ENCODE results near the gene VWCE. TPM values are rescaled to one million over a fixed set of nuclear protein-coding genes. Genes with fewer than 3 reads are reported as not detected.

The VWCE gene
- total RNA-seq, 1 experiment from 2014 or later = 0.51 TPM

DNA sequence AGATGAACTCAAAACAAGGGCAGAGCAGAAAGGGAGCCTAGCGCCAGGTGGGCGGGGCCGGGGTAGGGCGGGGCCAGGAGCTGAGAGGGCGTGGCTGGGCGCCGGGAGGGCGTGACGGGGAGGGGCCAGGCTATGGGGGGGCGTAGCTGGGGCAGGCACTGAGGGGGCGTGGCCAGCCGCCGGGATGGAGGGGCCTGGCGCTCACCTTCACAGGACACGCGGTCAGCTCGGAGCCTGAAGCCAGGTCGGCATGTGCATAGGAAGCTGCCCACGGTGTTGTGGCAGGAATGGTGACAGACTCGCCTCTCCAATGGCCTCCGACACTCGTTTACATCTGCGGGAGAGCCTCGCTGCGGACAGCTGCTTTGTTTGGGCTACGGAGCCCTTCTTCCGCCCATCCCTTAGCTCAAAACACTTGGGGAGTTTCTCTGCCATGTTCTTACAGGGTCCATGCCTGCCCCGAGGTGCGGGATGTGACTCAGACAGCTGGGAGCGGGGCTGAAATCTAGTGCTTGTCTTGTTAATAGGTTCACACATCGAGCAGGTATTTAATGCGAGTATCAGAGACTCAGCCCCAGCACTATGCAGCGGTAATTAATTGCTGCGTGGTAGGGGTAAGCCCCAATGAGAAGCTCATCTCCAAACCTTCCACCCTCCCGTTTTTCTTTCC lies 13.4 kb downstream of the VWCE start:
- ChIA-PET CTCF (interaction anchor here (0.6 to 0.7 kb wide), 2 partner anchors 9 to 28 kb away, joined by 4 to 9 read pairs; no protein-coding TSS in a partner anchor), POLR2A (no interaction called here)
- TF ChIP-seq, protein P1, sequence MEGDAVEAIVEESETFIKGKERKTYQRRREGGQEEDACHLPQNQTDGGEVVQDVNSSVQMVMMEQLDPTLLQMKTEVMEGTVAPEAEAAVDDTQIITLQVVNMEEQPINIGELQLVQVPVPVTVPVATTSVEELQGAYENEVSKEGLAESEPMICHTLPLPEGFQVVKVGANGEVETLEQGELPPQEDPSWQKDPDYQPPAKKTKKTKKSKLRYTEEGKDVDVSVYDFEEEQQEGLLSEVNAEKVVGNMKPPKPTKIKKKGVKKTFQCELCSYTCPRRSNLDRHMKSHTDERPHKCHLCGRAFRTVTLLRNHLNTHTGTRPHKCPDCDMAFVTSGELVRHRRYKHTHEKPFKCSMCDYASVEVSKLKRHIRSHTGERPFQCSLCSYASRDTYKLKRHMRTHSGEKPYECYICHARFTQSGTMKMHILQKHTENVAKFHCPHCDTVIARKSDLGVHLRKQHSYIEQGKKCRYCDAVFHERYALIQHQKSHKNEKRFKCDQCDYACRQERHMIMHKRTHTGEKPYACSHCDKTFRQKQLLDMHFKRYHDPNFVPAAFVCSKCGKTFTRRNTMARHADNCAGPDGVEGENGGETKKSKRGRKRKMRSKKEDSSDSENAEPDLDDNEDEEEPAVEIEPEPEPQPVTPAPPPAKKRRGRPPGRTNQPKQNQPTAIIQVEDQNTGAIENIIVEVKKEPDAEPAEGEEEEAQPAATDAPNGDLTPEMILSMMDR (IDR thresholded peaks at IDR 0.05) = no peak
- TF ChIP-seq TCF7L2 (IDR thresholded peaks at IDR 0.05; ENCODE audit: low read depth, low read length) (no peak), SIN3A (IDR thresholded peaks at IDR 0.05; ENCODE audit: borderline replicate concordance, insufficient read depth, low read depth, low read length) (no peak), REST (IDR thresholded peaks at IDR 0.05; ENCODE audit: insufficient read depth in 1 of 2, low read depth in 2 of 2, low read length in 1 of 2) (no peak), POLR2AphosphoS5 (IDR thresholded peaks at IDR 0.05; ENCODE audit: low read depth, low read length) (no peak)
- DNase-seq (ENCODE audit: low read depth, low spot score) (no peak), ATAC-seq (peak; percentile 95)
- 0 out of 2 replicates have a peak, but pooled peaks cover 3% of the 10 kb centered on the region for H3K4me1 ChIP-seq (ENCODE audit: control insufficient read depth, insufficient read depth, low read length)
- H3K36me3 ChIP-seq (ENCODE audit: control insufficient read depth, insufficient read depth, low read length) = no peaks in the 10 kb centered on the region
- H3K4me3 ChIP-seq (ENCODE audit: low read depth in 2 of 2, low read length in 2 of 2) = peak overlapping the region; percentile 42 to 64
- H3K9me3 ChIP-seq (ENCODE audit: control insufficient read depth, insufficient read depth, low read depth, low read length) = no peaks in the 10 kb centered on the region
- H3K27me3 ChIP-seq (ENCODE audit: control insufficient read depth, insufficient read depth, low read length) = no peaks in the 10 kb centered on the region
- H3K27ac ChIP-seq (ENCODE audit: low read length) = no peak overlapping the region
- in situ Hi-C loops (cut with HindIII; ENCODE audit: low pct_unique_long_range_greater_than_20kb, low sequenced_read_pairs) (no loop called here), intact Hi-C loops (cut with micrococcal nuclease; ENCODE audit: unreplicated experiment) (no loop called here)
- no TSS peak for BruUV-seq (replicated peaks)

DNA sequence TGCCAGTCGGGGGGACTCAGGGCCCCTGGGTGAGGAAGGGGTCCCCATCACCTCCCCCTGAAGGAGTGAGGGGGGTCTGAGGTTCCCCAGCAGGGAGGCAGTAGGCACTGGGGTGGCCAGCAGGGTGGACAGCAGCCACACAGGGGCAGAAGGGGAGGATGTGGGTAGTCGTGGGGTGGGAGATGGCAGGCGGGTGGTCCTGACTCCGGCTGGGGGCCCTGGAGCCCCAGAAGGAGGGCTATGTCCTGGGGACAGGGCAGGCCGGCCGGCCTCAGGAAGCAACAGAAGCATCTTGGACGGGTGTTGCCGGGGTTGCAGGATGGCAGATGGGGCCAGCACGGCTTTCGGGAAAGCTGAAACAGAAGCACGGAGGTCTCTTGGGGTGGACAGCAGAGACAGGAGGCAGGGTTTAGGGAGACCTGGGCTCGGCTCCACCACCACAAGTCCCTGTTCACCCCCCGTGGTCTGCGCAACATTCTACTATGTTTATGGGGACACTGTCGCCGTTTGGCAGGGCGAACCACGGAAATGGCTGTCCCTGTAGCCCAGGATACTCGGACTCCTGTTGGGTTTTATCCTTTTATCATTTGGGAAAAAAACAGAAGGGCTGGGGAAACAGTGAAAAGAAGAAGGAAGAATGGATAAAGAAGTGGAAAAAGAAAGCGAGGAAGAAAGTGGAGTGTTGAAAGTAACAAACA lies 14.1 kb downstream of the VWCE start:
- peak; percentile 10; the same call in 1 of the 2 replicates for ATAC-seq
- Histone ChIP-seq H3K27me3 (ENCODE audit: control insufficient read depth, insufficient read depth, low read length) (no peaks in the 10 kb centered on the region), H3K27ac (ENCODE audit: low read length) (no peak overlapping the region), H3K4me3 (ENCODE audit: low read depth in 2 of 2, low read length in 2 of 2) (peak overlapping the region; percentile 42 to 49; a peak in 3 of 4 replicates), H3K4me1 (ENCODE audit: control insufficient read depth, insufficient read depth, low read length) (0 out of 2 replicates have a peak, but pooled peaks cover 3% of the 10 kb centered on the region), H3K36me3 (ENCODE audit: control insufficient read depth, insufficient read depth, low read length) (no peaks in the 10 kb centered on the region), H3K9me3 (ENCODE audit: control insufficient read depth, insufficient read depth, low read depth, low read length) (no peaks in the 10 kb centered on the region)
- TF ChIP-seq SIN3A (IDR thresholded peaks at IDR 0.05; ENCODE audit: borderline replicate concordance, insufficient read depth, low read depth, low read length) (no peak), TCF7L2 (IDR thresholded peaks at IDR 0.05; ENCODE audit: low read depth, low read length) (no peak)
- BruUV-seq (replicated peaks) = no TSS peak
- ChIA-PET CTCF (interaction anchor here (0.7 kb wide), 1 partner anchor 27 kb away, joined by 4 read pairs; no protein-coding TSS in a partner anchor), POLR2A (no interaction called here)
- in situ Hi-C loops (cut with HindIII; ENCODE audit: low pct_unique_long_range_greater_than_20kb, low sequenced_read_pairs) (no loop called here), intact Hi-C loops (cut with micrococcal nuclease; ENCODE audit: unreplicated experiment) (no loop called here)
- DNase-seq (ENCODE audit: low read depth, low spot score) = no peak
